ENCODE measurements around the gene AATF. TPM values are rescaled to one million over a fixed set of nuclear protein-coding genes. Genes with fewer than 3 reads are reported as not detected.

Gene AATF
- total and polyA plus RNA-seq, 4 donors: 28.2 to 41.4 (median 38.7) TPM

- Histone ChIP-seq H3K9ac (ENCODE audit: insufficient read depth in 1 of 2, low read length in 2 of 2) (no peak overlapping the region), H3K36me3 (ENCODE audit: control insufficient read depth in 4 of 4, insufficient read depth in 4 of 4, low read length in 4 of 4) (peaks cover 4 to 7% (median 6%) of the 10 kb centered on the region in 4 donors), H3K9me3 (ENCODE audit: control insufficient read depth in 4 of 4, insufficient read depth in 3 of 4, low read length in 3 of 4) (no peaks in the 10 kb centered on the region), H3K4me3 (no peak overlapping the region), H3K27me3 (ENCODE audit: control insufficient read depth in 3 of 3, insufficient read depth in 3 of 3, low read length in 2 of 3) (no peaks in the 10 kb centered on the region), H3K27ac (ENCODE audit: low read depth in 1 of 2, low read length in 1 of 2) (no peak overlapping the region), H3K4me1 (ENCODE audit: control insufficient read depth in 5 of 5, insufficient read depth in 5 of 5, low read length in 5 of 5) (peaks cover 0 to 26% (median 7%) of the 10 kb centered on the region in 5 donors)
- ATAC-seq (ENCODE audit: insufficient read depth, low FRiP score) (no peak), DNase-seq (no peak)
- TF ChIP-seq, protein P1, sequence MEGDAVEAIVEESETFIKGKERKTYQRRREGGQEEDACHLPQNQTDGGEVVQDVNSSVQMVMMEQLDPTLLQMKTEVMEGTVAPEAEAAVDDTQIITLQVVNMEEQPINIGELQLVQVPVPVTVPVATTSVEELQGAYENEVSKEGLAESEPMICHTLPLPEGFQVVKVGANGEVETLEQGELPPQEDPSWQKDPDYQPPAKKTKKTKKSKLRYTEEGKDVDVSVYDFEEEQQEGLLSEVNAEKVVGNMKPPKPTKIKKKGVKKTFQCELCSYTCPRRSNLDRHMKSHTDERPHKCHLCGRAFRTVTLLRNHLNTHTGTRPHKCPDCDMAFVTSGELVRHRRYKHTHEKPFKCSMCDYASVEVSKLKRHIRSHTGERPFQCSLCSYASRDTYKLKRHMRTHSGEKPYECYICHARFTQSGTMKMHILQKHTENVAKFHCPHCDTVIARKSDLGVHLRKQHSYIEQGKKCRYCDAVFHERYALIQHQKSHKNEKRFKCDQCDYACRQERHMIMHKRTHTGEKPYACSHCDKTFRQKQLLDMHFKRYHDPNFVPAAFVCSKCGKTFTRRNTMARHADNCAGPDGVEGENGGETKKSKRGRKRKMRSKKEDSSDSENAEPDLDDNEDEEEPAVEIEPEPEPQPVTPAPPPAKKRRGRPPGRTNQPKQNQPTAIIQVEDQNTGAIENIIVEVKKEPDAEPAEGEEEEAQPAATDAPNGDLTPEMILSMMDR (IDR thresholded peaks at IDR 0.05; ENCODE audit: control extremely low read depth, extremely low read depth): no peak
These were observed 34.9 kb downstream of the AATF start for GRCh38 chr17:36983618-36984017.

GRCh38 chr17:36989173-36989572, 40.4 kb downstream of the AATF start:
- WGBS, 2 donors: 88 to 94% methylated on average over 6 of the region's 6 CpGs
- H3K36me3 ChIP-seq (ENCODE audit: control insufficient read depth in 4 of 4, insufficient read depth in 4 of 4, low read length in 4 of 4): peaks cover 7 to 14% (median 12%) of the 10 kb centered on the region in 4 donors
- H3K9me3 ChIP-seq (ENCODE audit: control insufficient read depth in 4 of 4, insufficient read depth in 3 of 4, low read length in 3 of 4): no peaks in the 10 kb centered on the region
- H3K27ac ChIP-seq (ENCODE audit: low read depth in 1 of 2, low read length in 1 of 2): no peak overlapping the region
- TF ChIP-seq, protein P1 (IDR thresholded peaks at IDR 0.05; ENCODE audit: control extremely low read depth, extremely low read depth): no peak
- H3K27me3 ChIP-seq (ENCODE audit: control insufficient read depth in 3 of 3, insufficient read depth in 3 of 3, low read length in 2 of 3): no peaks in the 10 kb centered on the region
- ATAC-seq (ENCODE audit: insufficient read depth, low FRiP score) (no peak), DNase-seq (no peak)
- no peak overlapping the region for H3K4me3 ChIP-seq
- peaks cover 0 to 7% (median 0%) of the 10 kb centered on the region in 5 donors for H3K4me1 ChIP-seq (ENCODE audit: control insufficient read depth in 5 of 5, insufficient read depth in 5 of 5, low read length in 5 of 5)
- no peak overlapping the region for H3K9ac ChIP-seq (ENCODE audit: insufficient read depth in 1 of 2, low read length in 2 of 2)

DNA sequence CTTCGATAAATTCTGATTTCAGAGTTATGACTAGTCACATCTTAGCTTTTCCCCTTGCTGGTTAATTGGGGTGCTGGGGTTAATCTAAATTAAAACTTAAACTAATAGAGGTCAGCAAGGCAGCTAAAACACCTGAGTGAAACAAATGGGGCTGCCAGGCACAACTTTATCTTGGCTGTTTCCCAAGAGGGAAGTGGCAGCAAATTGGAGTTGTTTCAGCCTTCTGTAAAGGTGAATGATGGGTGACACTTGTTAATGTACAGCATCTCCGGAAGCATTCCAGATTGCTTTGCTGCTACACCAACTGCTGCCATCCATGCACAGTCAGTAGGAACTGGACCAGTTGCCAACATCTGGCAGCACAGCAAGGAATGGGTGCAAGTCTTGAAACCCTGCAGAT, 43.9 kb downstream of the AATF start:
- DNase-seq (no peak), ATAC-seq (ENCODE audit: insufficient read depth, low FRiP score) (no peak)
- H3K27ac ChIP-seq (ENCODE audit: low read depth in 1 of 2, low read length in 1 of 2): no peak overlapping the region
- H3K4me3 ChIP-seq: no peak overlapping the region
- no peak overlapping the region for H3K9ac ChIP-seq (ENCODE audit: insufficient read depth in 1 of 2, low read length in 2 of 2)
- H3K36me3 ChIP-seq (ENCODE audit: control insufficient read depth in 4 of 4, insufficient read depth in 4 of 4, low read length in 4 of 4): peaks cover 16 to 30% (median 18%) of the 10 kb centered on the region in 4 donors
- H3K9me3 ChIP-seq (ENCODE audit: control insufficient read depth in 4 of 4, insufficient read depth in 3 of 4, low read length in 3 of 4): no peaks in the 10 kb centered on the region
- TF ChIP-seq, protein P1 (IDR thresholded peaks at IDR 0.05; ENCODE audit: control extremely low read depth, extremely low read depth): no peak
- 81 to 87% methylated on average over 2 of the region's 2 CpGs for WGBS, 2 donors
- H3K4me1 ChIP-seq (ENCODE audit: control insufficient read depth in 5 of 5, insufficient read depth in 5 of 5, low read length in 5 of 5): peaks cover 0 to 7% (median 0%) of the 10 kb centered on the region in 5 donors
- H3K27me3 ChIP-seq (ENCODE audit: control insufficient read depth in 3 of 3, insufficient read depth in 3 of 3, low read length in 2 of 3): no peaks in the 10 kb centered on the region

GRCh38 chr17:36993227-36993626, 44.5 kb downstream of the AATF start:
- no peak for ATAC-seq (ENCODE audit: insufficient read depth, low FRiP score)
- DNase-seq: no peak
- Histone ChIP-seq H3K4me3 (no peak overlapping the region), H3K36me3 (ENCODE audit: control insufficient read depth in 4 of 4, insufficient read depth in 4 of 4, low read length in 4 of 4) (peaks cover 17 to 30% (median 19%) of the 10 kb centered on the region in 4 donors), H3K9ac (ENCODE audit: insufficient read depth in 1 of 2, low read length in 2 of 2) (no peak overlapping the region), H3K27ac (ENCODE audit: low read depth in 1 of 2, low read length in 1 of 2) (no peak overlapping the region), H3K4me1 (ENCODE audit: control insufficient read depth in 5 of 5, insufficient read depth in 5 of 5, low read length in 5 of 5) (peaks cover 0 to 7% (median 0%) of the 10 kb centered on the region in 5 donors), H3K27me3 (ENCODE audit: control insufficient read depth in 3 of 3, insufficient read depth in 3 of 3, low read length in 2 of 3) (no peaks in the 10 kb centered on the region), H3K9me3 (ENCODE audit: control insufficient read depth in 4 of 4, insufficient read depth in 3 of 4, low read length in 3 of 4) (no peaks in the 10 kb centered on the region)
- TF ChIP-seq, protein P1 (IDR thresholded peaks at IDR 0.05; ENCODE audit: control extremely low read depth, extremely low read depth): no peak

All from lung (tissue), 12 donors.